MM.1S (cell line): ENCODE data around the gene MYBPC3.

ENCODE experiments used
- EZH2phosphoT487 ChIP-seq: fragments of 300-600 bp; sonication (generic); IDR thresholded peaks from 2 replicates; pipeline ENCODE4 v1.6.1; 2018; ENCODE audit warnings: antibody characterized with exemption, low read length
- TF ChIP-seq, protein P1 (sequence below): fragments of 300-600 bp; sonication (generic); IDR thresholded peaks from 2 replicates; pipeline ENCODE4 v1.5.1; 2016; ENCODE audit warnings: antibody characterized with exemption, low read length, mixed read lengths

DNA sequence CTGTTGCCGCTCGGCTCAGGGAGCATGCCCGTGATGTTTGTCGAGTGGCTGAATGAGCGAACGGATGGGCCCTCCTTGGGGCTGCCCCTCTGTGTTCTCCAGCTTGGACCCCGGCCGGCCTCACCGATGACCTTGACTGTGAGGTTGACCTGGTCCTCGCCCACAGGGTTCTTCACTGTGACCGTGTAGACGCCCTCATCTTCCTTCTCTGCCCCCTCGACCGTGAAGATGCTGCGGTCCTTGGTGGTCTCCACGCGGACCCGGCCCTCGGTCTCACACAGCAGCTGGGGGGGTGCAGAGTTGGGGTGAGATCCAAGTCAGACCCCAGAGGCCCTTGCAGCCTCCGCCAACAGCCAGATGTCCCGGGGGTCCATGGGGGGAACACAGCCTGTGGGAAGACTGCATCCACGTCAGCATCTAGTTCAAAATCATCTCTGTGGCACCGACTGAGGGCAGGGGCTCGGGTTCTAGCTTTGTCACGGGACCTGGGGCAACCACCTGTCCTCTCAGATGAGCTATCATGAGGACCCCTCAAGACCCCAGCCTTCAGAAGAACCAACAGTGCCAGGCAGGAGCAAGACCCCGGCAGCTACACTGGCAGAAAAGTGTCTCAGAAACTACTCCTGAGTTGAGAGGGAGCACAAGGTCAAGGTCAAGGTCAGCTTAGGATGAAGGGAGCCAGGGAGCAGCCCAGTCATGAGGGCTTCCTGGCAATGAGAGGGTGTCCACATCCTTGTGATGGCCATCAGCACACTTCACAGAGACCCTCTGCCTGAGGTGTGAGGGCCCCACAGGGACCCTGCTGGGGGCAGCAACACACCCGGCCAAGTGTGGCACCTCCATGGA lies 13.9 kb downstream of the MYBPC3 start:
- TF ChIP-seq, protein P1, sequence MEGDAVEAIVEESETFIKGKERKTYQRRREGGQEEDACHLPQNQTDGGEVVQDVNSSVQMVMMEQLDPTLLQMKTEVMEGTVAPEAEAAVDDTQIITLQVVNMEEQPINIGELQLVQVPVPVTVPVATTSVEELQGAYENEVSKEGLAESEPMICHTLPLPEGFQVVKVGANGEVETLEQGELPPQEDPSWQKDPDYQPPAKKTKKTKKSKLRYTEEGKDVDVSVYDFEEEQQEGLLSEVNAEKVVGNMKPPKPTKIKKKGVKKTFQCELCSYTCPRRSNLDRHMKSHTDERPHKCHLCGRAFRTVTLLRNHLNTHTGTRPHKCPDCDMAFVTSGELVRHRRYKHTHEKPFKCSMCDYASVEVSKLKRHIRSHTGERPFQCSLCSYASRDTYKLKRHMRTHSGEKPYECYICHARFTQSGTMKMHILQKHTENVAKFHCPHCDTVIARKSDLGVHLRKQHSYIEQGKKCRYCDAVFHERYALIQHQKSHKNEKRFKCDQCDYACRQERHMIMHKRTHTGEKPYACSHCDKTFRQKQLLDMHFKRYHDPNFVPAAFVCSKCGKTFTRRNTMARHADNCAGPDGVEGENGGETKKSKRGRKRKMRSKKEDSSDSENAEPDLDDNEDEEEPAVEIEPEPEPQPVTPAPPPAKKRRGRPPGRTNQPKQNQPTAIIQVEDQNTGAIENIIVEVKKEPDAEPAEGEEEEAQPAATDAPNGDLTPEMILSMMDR = no peak
- no peak for TF ChIP-seq EZH2phosphoT487
